Endothelial cell of umbilical vein (primary cell): Measurements from ENCODE around the gene SEPTIN5. TPM values are rescaled to one million over a fixed set of nuclear protein-coding genes. Genes with fewer than 3 reads are reported as not detected.

Experiments used
- BruUV-seq: library from RNA; stranded (reverse); fragments of 400-500 nt; replicated peaks from 2 replicates; lab custom pipeline; 2021; lab: Mats Ljungman, UMichigan
- CTCF ChIA-PET: fragments of 300-600, 350-600 bp; sonication (Branson Sonifier 250); formaldehyde crosslinking; loops from one replicate; lab custom pipeline; 2021; ENCODE audit warnings: antibody characterized with exemption, inconsistent platforms; lab: Charles Lee
- POLR2A ChIA-PET: fragments of 300-600, 350-600 bp; sonication (Branson Sonifier 250); formaldehyde crosslinking; loops from one replicate; lab custom pipeline; 2021; ENCODE audit warnings: antibody characterized with exemption, inconsistent platforms; lab: Charles Lee
- DNase-seq: peaks from one replicate; pipeline ENCODE4 v3.0.0-alpha.2; 2011; ENCODE audit warnings: low read depth, low spot score
- FAIRE-seq: peaks from 2 replicates; lab custom pipeline; 2011; peaks lifted over from hg19 to GRCh38; lab: Jason Lieb, UNC
- H2AFZ ChIP-seq: 2 replicates; pipeline ENCODE4 v1.6.0; 2012; ENCODE audit warnings: low read depth, low read length, control low read depth, inconsistent platforms
- H3K27ac ChIP-seq: 2 replicates; pipeline ENCODE4 v1.5.1; 2011; ENCODE audit warnings: low read depth, mild to moderate bottlenecking, control low read depth, low read length, moderate library complexity; ENCODE audit not compliant: insufficient read depth
- H3K27me3 ChIP-seq, 2 experiments: 2 replicates each; pipeline versions ENCODE4 v1.6.0 to v1.6.1; 2011; ENCODE audit warnings: low read length in 2 of 2, mixed read lengths in 1 of 2; ENCODE audit not compliant: control insufficient read depth in 2 of 2, insufficient read depth in 2 of 2
- H3K36me3 ChIP-seq, 2 experiments: 2 replicates in 1 of 2; 3 replicates in 1 of 2; pipeline ENCODE4 v1.5.1; 2011; ENCODE audit warnings: low read length in 2 of 2, mild to moderate bottlenecking in 1 of 2, moderate library complexity in 1 of 2; ENCODE audit not compliant: control insufficient read depth in 2 of 2, insufficient read depth in 2 of 2; ENCODE audit errors: extremely low read depth in 1 of 2
- H3K4me1 ChIP-seq: 3 replicates; pipeline ENCODE4 v1.5.1; 2011; ENCODE audit warnings: mild to moderate bottlenecking, low read length; ENCODE audit not compliant: control insufficient read depth, insufficient read depth; ENCODE audit errors: extremely low read depth
- H3K4me2 ChIP-seq: 2 replicates; pipeline ENCODE4 v1.6.1; 2011; ENCODE audit warnings: low read length, control low read depth, mixed read lengths; ENCODE audit not compliant: insufficient read depth
- H3K4me3 ChIP-seq, 3 experiments: fragments of 200-600 bp in 1 of 3; sonication (generic), shearing (Covaris generic) in 1 of 3; replicated peaks in 1 of 3; 2 replicates each; pipeline ENCODE4 v1.5.1; 2011 to 2016; ENCODE audit warnings: control low read depth in 3 of 3, low read length in 3 of 3, mild to moderate bottlenecking in 2 of 3, inconsistent platforms in 1 of 3, low read depth in 1 of 3, moderate library complexity in 1 of 3; ENCODE audit not compliant: insufficient read depth in 1 of 3
- H3K79me2 ChIP-seq: 2 replicates; pipeline ENCODE4 v1.6.0; 2012; ENCODE audit warnings: low read length, inconsistent platforms; ENCODE audit not compliant: control insufficient read depth, insufficient read depth
- H3K9ac ChIP-seq: replicated peaks from 2 replicates; pipeline ENCODE3; 2011; ENCODE audit warnings: low read length, control low read depth; ENCODE audit not compliant: insufficient read depth; ENCODE audit errors: extremely low read depth
- H3K9me1 ChIP-seq: replicated peaks from 3 replicates; pipeline ENCODE4 v1.6.0; 2011; ENCODE audit warnings: mild to moderate bottlenecking, low read length; ENCODE audit not compliant: control insufficient read depth, insufficient read depth; ENCODE audit errors: extremely low read depth
- H3K9me3 ChIP-seq: replicated peaks from 2 replicates; pipeline ENCODE4 v1.5.1; 2012; ENCODE audit warnings: low read length, inconsistent platforms; ENCODE audit not compliant: control insufficient read depth, insufficient read depth
- H4K20me1 ChIP-seq: replicated peaks from 2 replicates; pipeline ENCODE3; 2011; ENCODE audit warnings: mild to moderate bottlenecking, low read length; ENCODE audit not compliant: control insufficient read depth, insufficient read depth; ENCODE audit errors: extremely low read depth
- CTCF ChIP-seq, 2 donors: IDR thresholded peaks; 1 replicate in 1 of 2; 2 replicates in 1 of 2; pipeline ENCODE4 v1.5.1; 2011; ENCODE audit warnings: low read length in 2 of 2, mild to moderate bottlenecking in 2 of 2, moderate library complexity in 2 of 2, control low read depth in 1 of 2, inconsistent platforms in 1 of 2, low read depth in 1 of 2; ENCODE audit not compliant: insufficient read depth in 1 of 2; ENCODE audit errors: extremely low read depth in 1 of 2
- EZH2 ChIP-seq: IDR thresholded peaks from 2 replicates; pipeline ENCODE4 v1.6.1; 2012; ENCODE audit warnings: borderline replicate concordance, low read depth, mild to moderate bottlenecking, moderate library complexity, low read length, inconsistent platforms; ENCODE audit not compliant: severe bottlenecking
- FOS ChIP-seq: IDR thresholded peaks from 2 replicates; pipeline ENCODE4 v1.6.1; 2011; ENCODE audit warnings: mild to moderate bottlenecking, low read length, moderate library complexity, borderline replicate concordance; ENCODE audit not compliant: insufficient read depth
- GATA2 ChIP-seq: IDR thresholded peaks from 2 replicates; pipeline ENCODE4 v1.7.0; 2011; ENCODE audit warnings: low read depth, mild to moderate bottlenecking, moderate library complexity, mixed read lengths, low read length; ENCODE audit not compliant: insufficient read length, insufficient read depth
- JUN ChIP-seq: IDR thresholded peaks from 2 replicates; pipeline ENCODE4 v1.6.1; 2011; ENCODE audit warnings: borderline replicate concordance, low read depth; ENCODE audit not compliant: insufficient read length, insufficient read depth
- MAX ChIP-seq: IDR thresholded peaks from 2 replicates; pipeline ENCODE4 v1.6.1; 2011; ENCODE audit not compliant: insufficient read depth, insufficient read length
- MYC ChIP-seq: IDR thresholded peaks from one replicate; pipeline ENCODE4 v1.6.1; 2011; ENCODE audit warnings: mild to moderate bottlenecking, low read depth, low read length
- POLR2A ChIP-seq: IDR thresholded peaks from 2 replicates; pipeline ENCODE4 v1.6.1; 2012; ENCODE audit warnings: low read depth, mild to moderate bottlenecking, control low read depth, low read length
- POLR2AphosphoS5 ChIP-seq: IDR thresholded peaks from 2 replicates; pipeline ENCODE4 v1.6.1; 2012; ENCODE audit warnings: low read depth, mild to moderate bottlenecking, control low read depth, low read length, moderate library complexity; ENCODE audit not compliant: insufficient read depth
- dilution Hi-C: fragments of 300-500 bp; cut with MboI; formaldehyde crosslinking; loops from one replicate; pipeline ENCODE4 v1.15.0; 2019; ENCODE audit warnings: low sequenced_read_pairs; ENCODE audit not compliant: extremely low pct_ligation_motif_present
- intact Hi-C: fragments of 100-400 bp; cut with micrococcal nuclease; formaldehyde crosslinking; loops from one replicate; pipeline ENCODE4 v1.10.0; 2022
- polyA plus RNA-seq, 4 experiments: library from polyadenylated mRNA; depleted of rRNA in 3 of 4; stranded (reverse) in 3 of 4; unstranded in 1 of 4; fragments of >200 nt; gene quantifications; 2 replicates each; pipeline versions ENCODE4 v1.2.1 to v1.2.3, GENCODE V29; 2011 to 2012; ENCODE audit warnings: missing spikeins in 1 of 4
- total RNA-seq: library from RNA; stranded (reverse); gene quantifications from 2 replicates; pipeline ENCODE4 v1.2.3, GENCODE V29; 2021

The SEPTIN5 gene
- total and polyA plus RNA-seq, 2 donors (not counting 3 experiments of a cell fraction or from before 2014, with no cell fraction given): 31.1 to 35.8 TPM

- no peak for FAIRE-seq
- no peak for DNase-seq
- H3K27ac ChIP-seq: no peak overlapping the region
- no TSS peak for BruUV-seq
- TF ChIP-seq MYC: no peak
- no peak for TF ChIP-seq MAX
- TF ChIP-seq POLR2AphosphoS5: no peak
- no peak for TF ChIP-seq JUN
- no peak for TF ChIP-seq GATA2
- no peak for TF ChIP-seq POLR2A
- no peak for TF ChIP-seq CTCF (IDR thresholded peaks at IDR 0.05; ENCODE audit: extremely low read depth in 1 of 2, insufficient read depth in 1 of 2, low read depth in 1 of 2, low read length in 2 of 2)
- TF ChIP-seq EZH2: no peak
- TF ChIP-seq FOS: no peak
- H3K79me2 ChIP-seq: peaks cover 31% of the 10 kb centered on the region
- peaks cover 14% of the 10 kb centered on the region for H3K4me1 ChIP-seq
- no peak overlapping the region for H3K9ac ChIP-seq
- no peaks in the 10 kb centered on the region for H3K9me1 ChIP-seq
- no peaks in the 10 kb centered on the region for H3K9me3 ChIP-seq
- no peak overlapping the region for H3K4me2 ChIP-seq
- peaks cover 23 to 28% of the 10 kb centered on the region in 2 experiments for H3K27me3 ChIP-seq
- no peaks in the 10 kb centered on the region for H4K20me1 ChIP-seq
- intact Hi-C loops: no loop called here
- peaks cover 0 to 3% of the 10 kb centered on the region in 2 experiments for H3K36me3 ChIP-seq
- ChIA-PET POLR2A (interaction anchor here (0.6 kb wide), 1 partner anchor 152 kb away, joined by 4 read pairs; no protein-coding TSS in a partner anchor), CTCF (interaction anchor here (1.0 to 4.1 kb wide), 3 partner anchors 34 to 198 kb away, joined by 3 to 15 read pairs (median 3); no protein-coding TSS in a partner anchor)
- no peak overlapping the region for H3K4me3 ChIP-seq
- H2AFZ ChIP-seq: no peak overlapping the region
- dilution Hi-C loops: no loop called here
Observed at GRCh38 chr22:19764299-19764593, 49.9 kb downstream of the SEPTIN5 start.
